Measurements from ENCODE around the gene AP1S1. TPM values are rescaled to one million over a fixed set of nuclear protein-coding genes. Genes with fewer than 3 reads are reported as not detected.
A peak's percentile ranks its signal among the peaks of the same experiment; 100 is the strongest.

Gene AP1S1
- total RNA-seq, 1 donor from 2014 or later: 90.1 TPM

DNA sequence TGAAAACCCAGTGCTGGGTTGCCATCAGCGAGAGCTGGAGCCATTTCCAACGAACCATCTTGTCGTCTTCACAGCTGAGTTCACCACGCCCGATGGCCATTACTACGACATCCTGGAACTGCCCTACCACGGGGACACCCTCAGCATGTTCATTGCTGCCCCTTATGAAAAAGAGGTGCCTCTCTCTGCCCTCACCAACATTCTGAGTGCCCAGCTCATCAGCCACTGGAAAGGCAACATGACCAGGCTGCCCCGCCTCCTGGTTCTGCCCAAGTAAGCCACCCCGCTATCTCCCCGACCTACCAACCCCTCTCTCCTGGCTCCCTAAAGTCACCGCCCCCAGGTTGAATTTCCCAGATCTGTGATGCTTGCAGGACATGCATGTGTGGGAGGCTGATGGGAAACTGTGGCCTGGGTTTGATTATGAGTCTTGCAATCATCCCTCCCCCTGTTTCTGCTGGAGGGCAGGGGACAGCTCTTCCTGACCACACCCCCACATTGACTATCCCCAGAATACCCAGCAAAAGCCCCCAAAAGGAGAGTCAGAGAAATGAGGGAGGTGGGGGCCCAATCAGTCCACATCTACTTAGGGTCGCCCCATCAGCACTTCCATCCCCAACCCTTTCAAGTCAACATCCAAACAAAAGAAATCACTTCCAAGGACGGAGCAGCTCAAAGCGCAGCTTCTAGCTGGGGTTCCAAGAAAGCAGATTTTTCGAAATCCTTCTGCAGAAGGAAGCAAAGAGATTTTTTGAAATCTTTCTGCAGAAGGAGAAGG is 20.5 kb upstream of the AP1S1 start:
- TF ChIP-seq, protein P1, sequence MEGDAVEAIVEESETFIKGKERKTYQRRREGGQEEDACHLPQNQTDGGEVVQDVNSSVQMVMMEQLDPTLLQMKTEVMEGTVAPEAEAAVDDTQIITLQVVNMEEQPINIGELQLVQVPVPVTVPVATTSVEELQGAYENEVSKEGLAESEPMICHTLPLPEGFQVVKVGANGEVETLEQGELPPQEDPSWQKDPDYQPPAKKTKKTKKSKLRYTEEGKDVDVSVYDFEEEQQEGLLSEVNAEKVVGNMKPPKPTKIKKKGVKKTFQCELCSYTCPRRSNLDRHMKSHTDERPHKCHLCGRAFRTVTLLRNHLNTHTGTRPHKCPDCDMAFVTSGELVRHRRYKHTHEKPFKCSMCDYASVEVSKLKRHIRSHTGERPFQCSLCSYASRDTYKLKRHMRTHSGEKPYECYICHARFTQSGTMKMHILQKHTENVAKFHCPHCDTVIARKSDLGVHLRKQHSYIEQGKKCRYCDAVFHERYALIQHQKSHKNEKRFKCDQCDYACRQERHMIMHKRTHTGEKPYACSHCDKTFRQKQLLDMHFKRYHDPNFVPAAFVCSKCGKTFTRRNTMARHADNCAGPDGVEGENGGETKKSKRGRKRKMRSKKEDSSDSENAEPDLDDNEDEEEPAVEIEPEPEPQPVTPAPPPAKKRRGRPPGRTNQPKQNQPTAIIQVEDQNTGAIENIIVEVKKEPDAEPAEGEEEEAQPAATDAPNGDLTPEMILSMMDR (conservative IDR thresholded peaks at IDR 0.05): no peak

DNA sequence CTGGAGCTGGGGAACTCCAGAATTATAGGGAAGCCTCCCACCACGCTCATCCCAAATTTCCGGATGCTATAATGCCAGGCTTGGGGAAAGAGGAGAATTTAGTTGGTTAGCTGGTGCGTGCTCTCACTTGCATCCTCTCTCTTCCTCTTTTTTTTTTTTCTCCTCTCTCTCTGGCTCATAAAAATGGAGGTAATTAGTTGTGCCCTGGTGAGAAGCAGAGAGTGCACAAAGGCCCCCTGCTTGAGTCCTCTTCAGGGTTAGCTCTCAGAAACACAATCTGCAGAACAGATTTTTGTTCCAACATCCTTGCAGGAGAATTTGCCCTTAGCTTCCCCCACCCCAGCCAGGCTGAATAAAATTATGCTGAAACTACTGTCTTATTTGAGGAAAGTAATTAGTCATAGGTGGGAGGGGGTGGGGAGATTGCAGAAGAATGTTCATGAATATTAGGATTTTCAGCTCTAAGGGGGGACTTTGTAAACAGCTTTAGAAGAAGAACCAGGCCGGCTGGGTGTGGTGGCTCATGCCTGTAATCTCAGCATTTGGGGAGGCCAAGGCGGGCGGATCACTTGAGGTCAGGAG is 19.8 kb upstream of the AP1S1 start:
- Mint-ChIP-seq H3K4me1 (peaks cover 29% of the 10 kb centered on the region), H3K36me3 (ENCODE audit: low read depth) (no peaks in the 10 kb centered on the region), H3K27ac (ENCODE audit: unreplicated experiment) (no peak overlapping the region), H3K9me3 (no peaks in the 10 kb centered on the region), H3K4me3 (no peak overlapping the region), H3K27me3 (ENCODE audit: low read depth) (peaks cover 4% of the 10 kb centered on the region)
- no peak for DNase-seq (ENCODE audit: low read depth, low spot score)
- TF ChIP-seq, protein P1 (conservative IDR thresholded peaks at IDR 0.05): no peak

More for the DNA sequence above, 20.5 kb upstream of the AP1S1 start:
- H3K27ac Mint-ChIP-seq (ENCODE audit: unreplicated experiment): no peak overlapping the region
- H3K4me3 Mint-ChIP-seq: no peak overlapping the region
- peaks cover 26% of the 10 kb centered on the region for H3K4me1 Mint-ChIP-seq
- H3K36me3 Mint-ChIP-seq (ENCODE audit: low read depth): no peaks in the 10 kb centered on the region
- H3K9me3 Mint-ChIP-seq: no peaks in the 10 kb centered on the region
- DNase-seq (ENCODE audit: low read depth, low spot score): no peak
- H3K27me3 Mint-ChIP-seq (ENCODE audit: low read depth): peaks cover 4% of the 10 kb centered on the region

DNA sequence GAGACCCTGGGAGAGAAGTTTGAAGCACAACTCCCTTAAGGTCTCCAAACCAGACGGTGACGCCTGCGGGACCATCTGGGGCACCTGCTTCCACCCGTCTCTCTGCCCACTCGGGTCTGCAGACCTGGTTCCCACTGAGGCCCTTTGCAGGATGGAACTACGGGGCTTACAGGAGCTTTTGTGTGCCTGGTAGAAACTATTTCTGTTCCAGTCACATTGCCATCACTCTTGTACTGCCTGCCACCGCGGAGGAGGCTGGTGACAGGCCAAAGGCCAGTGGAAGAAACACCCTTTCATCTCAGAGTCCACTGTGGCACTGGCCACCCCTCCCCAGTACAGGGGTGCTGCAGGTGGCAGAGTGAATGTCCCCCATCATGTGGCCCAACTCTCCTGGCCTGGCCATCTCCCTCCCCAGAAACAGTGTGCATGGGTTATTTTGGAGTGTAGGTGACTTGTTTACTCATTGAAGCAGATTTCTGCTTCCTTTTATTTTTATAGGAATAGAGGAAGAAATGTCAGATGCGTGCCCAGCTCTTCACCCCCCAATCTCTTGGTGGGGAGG is 16.5 kb upstream of the AP1S1 start:
- H3K4me3 Mint-ChIP-seq: no peak overlapping the region
- peaks cover 4% of the 10 kb centered on the region for H3K27me3 Mint-ChIP-seq (ENCODE audit: low read depth)
- peaks cover 39% of the 10 kb centered on the region for H3K4me1 Mint-ChIP-seq
- H3K36me3 Mint-ChIP-seq (ENCODE audit: low read depth): no peaks in the 10 kb centered on the region
- H3K27ac Mint-ChIP-seq (ENCODE audit: unreplicated experiment): no peak overlapping the region
- no peak for DNase-seq (ENCODE audit: low read depth, low spot score)
- TF ChIP-seq, protein P1 (conservative IDR thresholded peaks at IDR 0.05): no peak
- no peaks in the 10 kb centered on the region for H3K9me3 Mint-ChIP-seq

DNA sequence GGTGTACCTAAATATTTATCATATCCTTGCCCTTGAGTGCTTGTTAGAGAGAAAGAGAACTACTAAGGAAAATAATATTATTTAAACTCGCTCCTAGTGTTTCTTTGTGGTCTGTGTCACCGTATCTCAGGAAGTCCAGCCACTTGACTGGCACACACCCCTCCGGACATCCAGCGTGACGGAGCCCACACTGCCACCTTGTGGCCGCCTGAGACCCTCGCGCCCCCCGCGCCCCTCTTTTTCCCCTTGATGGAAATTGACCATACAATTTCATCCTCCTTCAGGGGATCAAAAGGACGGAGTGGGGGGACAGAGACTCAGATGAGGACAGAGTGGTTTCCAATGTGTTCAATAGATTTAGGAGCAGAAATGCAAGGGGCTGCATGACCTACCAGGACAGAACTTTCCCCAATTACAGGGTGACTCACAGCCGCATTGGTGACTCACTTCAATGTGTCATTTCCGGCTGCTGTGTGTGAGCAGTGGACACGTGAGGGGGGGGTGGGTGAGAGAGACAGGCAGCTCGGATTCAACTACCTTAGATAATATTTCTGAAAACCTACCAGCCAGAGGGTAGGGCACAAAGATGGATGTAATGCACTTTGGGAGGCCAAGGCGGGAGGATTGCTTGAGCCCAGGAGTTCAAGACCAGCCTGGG is 15.9 kb upstream of the AP1S1 start:
- Mint-ChIP-seq H3K9me3 (no peaks in the 10 kb centered on the region), H3K4me3 (peak overlapping the region; percentile 65), H3K27me3 (ENCODE audit: low read depth) (peaks cover 4% of the 10 kb centered on the region), H3K27ac (ENCODE audit: unreplicated experiment) (peak overlapping the region; percentile 98), H3K4me1 (peaks cover 36% of the 10 kb centered on the region), H3K36me3 (ENCODE audit: low read depth) (no peaks in the 10 kb centered on the region)
- TF ChIP-seq, protein P1 (conservative IDR thresholded peaks at IDR 0.05): peak; percentile 80
- peak; percentile 68 for DNase-seq (ENCODE audit: low read depth, low spot score)

DNA sequence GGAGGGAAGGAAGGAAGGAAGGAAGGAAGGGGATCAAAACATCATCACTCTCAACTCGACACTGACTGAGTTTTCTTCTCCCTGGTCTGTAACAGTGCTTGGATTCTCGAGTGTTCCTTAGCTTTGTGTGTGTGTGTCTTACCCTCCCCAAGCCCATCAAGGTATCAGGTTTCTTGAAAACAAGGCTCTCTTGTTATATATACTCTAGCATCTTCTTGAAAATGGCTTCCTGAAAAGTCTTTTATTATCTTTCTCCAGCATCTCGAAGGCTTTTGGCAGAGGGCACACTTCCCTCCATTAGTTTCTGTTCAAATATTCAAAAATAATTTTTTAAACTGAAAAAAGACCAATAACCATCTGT is 14.0 kb upstream of the AP1S1 start:
- H3K9me3 Mint-ChIP-seq: no peaks in the 10 kb centered on the region
- DNase-seq (ENCODE audit: low read depth, low spot score): no peak
- TF ChIP-seq, protein P1 (conservative IDR thresholded peaks at IDR 0.05): no peak
- H3K4me3 Mint-ChIP-seq: no peak overlapping the region
- H3K4me1 Mint-ChIP-seq: peaks cover 27% of the 10 kb centered on the region
- no peaks in the 10 kb centered on the region for H3K36me3 Mint-ChIP-seq (ENCODE audit: low read depth)
- H3K27me3 Mint-ChIP-seq (ENCODE audit: low read depth): peaks cover 2% of the 10 kb centered on the region
- no peak overlapping the region for H3K27ac Mint-ChIP-seq (ENCODE audit: unreplicated experiment)
